GM18498 (cell line): ENCODE data around the gene CYP4V2.

Source experiments
- ATAC-seq: cut with Tn5 transposase; IDR thresholded peaks from one replicate; pipeline ENCODE4 v1.9.1; 2021; ENCODE audit warnings: mild to moderate bottlenecking, moderate library complexity; ENCODE audit not compliant: unreplicated experiment

Gene CYP4V2

DNA sequence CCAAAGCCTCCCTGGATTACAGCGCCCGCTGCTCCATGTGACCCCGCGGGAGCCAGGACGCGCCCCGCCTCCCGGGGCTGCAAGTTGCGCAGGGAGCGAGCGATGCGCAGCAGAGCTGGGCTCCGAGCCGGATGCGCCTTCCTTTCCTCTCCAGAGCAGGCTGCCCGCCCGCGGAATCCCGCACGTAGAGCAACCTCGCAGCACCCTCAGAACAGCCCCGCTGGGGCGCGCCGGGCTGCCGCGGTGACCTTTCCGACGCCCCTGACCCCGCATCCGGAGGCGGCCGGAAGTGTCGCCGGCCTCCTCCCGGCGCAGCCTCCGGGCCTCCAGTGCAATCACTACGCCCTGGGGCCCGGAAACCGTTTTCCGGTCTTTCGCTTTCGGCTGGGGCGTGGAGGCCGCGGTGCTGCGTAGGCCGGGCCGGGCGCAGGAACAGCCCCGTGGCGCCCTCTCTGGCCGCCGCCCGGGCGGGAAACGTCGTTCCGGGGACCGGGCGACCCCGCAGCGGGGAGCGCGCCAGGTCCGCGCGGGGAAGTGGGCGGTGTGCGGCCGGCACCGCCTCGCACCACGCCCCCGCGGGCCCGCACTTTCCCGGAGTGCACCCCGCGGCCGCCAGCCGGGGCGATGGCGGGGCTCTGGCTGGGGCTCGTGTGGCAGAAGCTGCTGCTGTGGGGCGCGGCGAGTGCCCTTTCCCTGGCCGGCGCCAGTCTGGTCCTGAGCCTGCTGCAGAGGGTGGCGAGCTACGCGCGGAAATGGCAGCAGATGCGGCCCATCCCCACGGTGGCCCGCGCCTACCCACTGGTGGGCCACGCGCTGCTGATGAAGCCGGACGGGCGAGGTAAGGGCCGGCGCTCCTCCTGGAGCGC is at the start of gene CYP4V2:
Gene CYP4V2 (plus strand): TSS at position 368 of the 866 bp plus-strand sequence. CDS start 257 bp downstream, at position 625.
- peak; percentile 88 for ATAC-seq

DNA sequence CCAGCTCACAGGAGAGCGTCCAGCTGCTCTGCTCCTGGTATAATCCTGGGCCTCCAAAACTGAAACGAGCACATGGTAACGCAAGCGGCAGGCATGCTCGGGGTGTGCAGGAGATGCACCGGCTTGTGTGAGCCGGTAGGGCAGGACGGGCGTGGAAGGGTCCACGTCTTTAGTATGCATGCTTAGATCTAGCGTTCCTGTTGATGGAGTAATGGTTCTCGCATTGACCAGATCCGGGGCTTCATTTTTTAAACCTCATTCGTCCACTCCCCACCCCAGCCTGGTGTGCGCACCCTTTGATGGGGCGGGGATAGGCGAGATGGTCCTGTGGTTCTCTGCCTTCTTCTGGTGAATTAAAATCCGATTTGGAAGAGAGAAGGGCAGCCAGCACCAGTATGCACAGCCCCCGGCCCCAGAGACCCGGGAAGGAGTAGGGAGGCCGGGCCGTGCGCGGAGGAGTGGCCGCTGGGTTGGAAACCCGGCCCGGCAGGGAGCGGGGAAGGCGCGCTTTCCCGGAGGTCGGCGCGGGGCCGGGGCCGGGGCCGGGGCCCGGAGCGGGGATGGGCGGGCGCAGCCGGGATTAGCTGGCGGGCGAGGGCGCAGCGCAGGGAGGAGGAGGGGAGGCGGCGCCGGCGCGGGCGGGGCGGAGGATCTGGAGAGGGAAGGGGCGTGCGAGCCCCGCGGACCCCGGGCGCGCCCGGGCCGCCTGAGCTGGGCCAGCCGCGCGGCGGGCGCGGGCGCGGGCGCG is 47.0 kb upstream of the CYP4V2 start:
- peak; percentile 43 for ATAC-seq

DNA sequence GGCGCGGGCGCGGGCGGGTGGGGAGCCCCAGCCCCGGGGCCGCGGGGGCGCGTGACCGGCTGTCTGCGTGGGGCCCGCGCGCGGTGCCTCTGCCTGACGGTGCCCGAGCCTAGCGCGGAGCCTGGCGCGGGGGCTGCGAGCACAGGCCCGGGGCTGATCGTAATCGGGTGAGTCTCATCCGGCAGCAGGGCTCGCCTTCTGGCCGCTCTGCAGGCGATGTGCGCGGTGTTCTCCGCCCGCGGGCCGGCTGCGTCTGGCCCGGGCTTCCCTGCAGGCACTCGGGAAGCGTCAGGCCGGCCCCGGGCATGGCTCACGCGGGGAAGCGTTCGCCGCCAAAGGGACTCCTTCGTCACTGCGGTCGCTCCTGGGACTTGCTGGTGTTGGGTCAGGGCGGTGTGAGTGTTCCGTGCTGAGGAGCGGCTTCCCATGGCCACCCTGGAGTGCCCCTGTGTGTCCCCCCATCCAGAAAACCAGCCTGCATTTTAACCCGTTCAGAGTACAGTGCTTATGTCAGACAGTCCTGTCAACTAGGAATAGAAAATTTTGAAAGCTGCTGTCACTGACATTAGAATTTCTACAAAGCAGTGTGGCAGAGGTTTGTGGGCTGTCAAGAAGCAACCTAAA is 46.3 kb upstream of the CYP4V2 start:
- ATAC-seq, result peak; percentile 47

DNA sequence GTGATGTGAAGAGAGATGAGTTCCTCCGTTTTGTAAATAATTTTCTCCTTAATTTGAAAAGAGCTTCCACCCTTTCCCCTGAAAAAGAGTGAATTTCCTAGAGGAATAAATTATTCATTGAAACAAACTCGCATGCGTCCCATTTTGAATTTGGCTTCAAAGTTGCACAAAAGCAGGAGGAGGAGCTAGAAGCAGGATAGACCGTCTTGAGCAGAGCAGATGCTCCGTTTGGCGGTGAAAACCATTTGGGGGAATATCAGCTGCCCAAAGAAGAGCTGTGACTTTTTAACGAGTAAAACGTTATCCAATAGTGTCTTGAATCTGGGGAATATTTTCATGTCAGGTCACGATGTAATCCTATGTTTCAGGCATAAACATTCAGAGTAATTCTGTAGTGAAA is 44.9 kb upstream of the CYP4V2 start:
- no peak for ATAC-seq

DNA sequence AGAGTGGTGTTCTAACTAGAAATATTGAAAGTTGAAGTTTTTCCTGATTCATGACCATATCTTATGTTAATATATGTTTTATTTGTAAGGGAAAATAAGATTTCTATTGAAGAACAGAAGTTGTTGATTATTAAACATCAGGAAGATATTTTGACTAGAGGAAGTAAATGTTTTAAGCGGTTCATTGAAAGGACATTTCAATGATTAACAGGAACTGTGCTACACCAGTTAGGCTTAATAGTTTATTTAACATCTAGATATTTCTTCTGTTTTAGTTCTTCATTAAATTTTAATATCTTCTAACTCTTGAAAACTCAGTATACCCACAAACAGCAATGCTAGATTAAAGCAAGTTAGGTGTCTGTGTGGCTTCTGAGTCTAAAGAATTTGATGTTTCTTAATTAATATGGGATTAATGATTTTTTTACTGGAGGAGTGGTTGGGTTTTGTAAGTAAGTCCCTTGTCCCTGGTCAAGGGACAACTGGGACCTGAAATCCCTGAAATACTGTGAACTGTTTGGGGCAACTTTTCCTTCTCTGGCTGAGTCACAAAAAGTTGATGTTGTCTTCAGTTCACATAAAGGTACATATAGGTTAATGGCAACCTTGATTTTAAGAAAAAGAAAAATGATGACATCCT is 42.9 kb upstream of the CYP4V2 start:
- ATAC-seq, result no peak

DNA sequence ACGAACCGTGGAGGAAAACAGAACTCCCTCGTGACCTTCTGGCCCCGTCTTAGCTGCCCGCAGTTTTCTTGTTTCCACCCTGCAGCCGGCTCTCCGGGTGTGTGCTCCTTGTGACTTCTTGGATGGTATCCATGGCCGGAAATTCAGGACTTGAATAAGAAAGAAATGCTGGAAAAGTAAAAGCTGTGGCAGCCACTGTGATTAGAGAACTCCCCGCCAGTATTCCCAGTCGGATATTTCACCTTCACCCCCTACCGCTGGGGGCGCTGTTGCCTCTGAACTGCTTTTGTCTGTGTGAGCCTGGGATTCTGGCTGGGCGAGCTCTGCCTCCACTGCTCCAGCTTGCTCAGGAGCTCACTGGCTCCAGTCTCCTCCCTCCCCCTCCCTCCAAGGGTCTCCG is 41.5 kb upstream of the CYP4V2 start:
- no peak for ATAC-seq

DNA sequence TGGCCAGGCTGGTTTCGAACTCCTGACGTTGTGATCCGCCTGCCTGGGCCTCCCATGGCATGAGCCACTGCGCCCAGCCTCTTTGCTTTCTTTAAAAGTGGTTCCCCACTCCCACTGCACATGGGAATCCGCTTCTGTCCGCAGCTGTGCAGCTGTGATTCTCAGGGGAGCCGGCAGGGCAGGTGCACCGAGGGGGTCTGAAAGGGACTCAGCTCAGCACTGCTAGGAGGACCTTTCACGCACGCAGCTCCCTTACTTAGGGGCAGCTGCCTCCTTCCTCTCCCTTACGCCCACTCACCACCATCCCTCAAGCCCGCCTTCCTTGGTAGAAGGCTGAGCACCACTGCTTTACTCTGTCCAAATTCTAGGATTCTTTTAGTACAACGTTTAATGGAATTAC is 40.4 kb upstream of the CYP4V2 start:
- ATAC-seq, result no peak

DNA sequence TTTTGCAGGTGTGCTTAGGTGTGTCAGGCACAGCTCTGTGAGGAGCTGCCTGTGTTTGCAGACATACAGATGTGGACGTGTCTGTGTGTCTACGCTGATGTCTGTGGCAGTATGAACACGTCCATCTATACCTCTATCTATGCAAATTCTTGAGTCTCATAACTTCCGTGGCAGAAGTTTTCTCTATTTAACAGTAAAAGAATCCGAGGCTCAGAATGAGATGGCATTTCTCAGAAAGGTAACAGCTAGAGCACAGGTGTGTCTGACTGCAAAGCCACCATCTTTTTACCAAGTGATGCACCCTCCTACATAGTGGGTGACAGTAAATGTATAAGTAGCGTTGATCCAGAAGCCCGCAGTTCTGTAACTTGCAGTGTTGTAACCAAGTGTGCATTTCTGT is 39.9 kb upstream of the CYP4V2 start:
- ATAC-seq, result no peak

DNA sequence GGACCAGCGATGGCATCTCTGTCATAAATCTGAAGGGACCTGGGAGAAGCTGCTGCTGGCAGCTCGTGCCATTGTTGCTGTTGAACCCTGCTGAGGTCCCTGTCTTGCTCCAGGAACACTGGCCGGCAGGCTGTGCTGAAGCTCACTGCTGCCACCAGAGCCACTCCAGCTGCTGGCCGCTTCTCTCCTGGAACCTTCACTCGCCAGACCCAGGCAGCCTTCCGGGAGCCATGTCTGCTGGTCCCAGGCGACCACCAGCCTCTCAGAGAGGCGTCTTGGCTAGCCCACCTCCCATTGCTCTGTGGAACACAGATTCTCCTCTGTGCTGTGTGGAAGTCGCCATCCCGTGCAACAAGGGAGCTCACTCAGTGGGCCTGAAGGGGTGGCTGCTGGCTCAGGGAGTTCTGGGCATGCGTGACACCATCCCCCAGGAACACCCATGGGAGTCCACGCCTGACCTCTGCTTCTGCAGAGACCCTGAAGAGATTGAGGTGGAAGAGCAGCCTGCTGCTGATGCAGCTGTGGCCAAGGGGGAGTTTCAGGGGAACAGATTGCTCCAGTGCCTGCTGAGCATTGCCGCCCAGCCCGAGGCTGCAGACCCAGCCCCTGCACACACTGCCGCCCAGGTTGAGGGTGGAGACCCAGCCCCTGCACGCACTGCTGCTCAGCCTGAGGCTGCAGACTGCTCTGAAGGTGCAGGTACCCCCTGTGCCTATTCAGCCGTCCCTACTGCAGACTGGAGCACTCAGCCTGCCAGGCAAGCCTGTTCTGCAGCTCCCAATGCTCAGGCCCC is 33.1 kb upstream of the CYP4V2 start:
- no peak for ATAC-seq

DNA sequence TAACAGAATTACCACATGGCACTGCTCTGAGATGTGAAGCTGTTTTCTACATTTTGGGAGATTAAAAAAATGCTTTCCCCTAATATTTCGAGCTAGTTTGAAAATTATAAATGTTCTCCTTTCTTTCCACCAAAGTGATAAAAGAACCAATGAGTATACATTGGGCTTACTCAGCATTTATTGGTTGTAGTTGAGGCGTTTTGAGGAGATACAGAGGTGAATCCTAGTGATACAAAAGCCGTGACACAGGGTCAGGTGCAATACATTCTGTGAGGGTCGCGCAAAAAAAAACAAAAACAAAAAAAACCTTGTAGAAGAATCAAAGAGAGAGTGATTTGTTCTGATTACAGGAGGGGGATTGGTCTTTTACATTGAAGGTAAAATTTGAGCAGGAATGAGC is 32.4 kb upstream of the CYP4V2 start:
- no peak for ATAC-seq

DNA sequence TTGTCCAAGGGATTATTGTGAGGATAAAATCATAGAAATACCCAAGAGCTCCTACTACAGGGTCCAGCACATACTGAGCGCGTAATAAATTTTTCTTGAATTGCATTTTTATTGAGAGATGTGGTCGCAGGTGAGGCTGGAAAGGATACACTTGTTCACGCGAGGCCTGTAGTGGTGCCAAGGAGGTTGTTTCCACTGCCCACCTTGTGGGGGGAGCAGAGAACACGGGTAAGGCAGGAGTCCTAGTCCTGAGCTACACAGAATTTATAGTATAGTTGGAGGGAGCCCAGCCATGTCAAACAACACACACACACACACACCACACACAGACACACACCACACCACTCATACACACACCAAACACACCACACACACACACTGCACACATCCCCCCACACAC is 31.8 kb upstream of the CYP4V2 start:
- ATAC-seq, result no peak

DNA sequence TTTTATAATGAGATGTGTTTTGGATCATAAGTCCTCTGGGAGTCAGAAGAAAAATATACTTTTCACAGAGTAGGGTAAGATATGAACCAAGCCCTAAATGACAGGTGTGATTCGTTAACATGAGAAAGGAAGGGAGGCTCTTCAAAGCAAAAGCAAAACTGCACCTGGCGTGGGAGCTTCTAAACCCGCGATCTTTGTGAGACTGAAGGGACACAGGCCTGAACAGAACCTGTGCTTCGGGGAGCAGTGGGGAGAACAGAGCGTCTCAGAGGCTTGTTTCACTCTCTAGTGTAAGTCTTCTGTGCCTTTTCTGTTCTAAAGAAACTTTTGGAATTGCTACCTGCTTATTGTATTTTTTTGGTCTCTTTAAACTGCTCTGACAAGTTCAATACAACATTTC is 30.2 kb upstream of the CYP4V2 start:
- ATAC-seq, result peak; percentile 98

DNA sequence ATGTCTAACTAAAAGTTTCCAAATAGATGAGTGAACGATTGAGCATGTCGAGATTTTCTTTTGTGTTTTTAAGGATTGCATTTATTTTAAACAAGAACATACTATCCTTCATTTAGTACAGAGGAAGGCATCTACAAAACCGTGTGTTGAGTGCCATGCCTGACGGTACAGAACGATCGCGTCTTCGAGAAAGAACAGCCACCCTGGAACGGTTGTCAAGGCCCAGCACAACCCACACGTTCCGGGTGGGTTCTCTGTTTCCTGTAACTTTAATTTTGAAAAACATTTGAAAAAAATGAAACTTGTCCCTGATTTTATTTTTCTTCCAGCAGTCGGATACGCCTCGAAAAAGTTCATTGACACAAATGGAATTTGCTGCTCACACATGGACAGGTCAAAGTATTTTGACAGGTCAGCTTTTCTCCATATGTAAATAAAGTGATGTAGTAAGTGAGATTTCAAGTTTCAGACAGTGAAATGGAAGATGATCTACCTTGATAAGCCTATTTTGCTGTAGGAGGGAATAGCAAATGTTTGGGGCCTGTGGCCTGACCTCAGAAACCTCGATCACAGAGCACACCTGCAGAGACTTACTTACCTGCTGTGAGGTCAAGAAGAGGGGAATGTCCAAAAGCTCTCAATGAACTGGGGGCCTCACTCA is 24.4 kb upstream of the CYP4V2 start:
- ATAC-seq, result no peak

DNA sequence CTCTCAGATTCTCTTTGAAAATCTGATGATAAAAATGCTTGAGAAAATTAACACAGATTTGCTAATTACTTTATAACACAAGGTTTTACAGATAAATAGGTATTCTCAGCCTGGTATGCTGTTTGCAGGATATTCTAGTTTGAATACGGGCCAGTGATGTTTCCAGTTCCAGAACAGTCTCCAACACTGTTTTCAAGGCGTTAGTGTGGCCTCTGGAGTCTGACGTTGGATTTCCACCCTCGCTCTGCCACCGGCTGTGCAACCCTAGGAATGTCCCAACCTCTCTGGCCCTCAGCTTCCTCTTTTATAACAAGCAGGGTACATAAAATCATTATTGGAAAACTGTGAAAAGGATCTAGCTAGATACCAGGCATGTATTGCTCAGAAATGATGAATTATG is 23.8 kb upstream of the CYP4V2 start:
- ATAC-seq, result no peak

DNA sequence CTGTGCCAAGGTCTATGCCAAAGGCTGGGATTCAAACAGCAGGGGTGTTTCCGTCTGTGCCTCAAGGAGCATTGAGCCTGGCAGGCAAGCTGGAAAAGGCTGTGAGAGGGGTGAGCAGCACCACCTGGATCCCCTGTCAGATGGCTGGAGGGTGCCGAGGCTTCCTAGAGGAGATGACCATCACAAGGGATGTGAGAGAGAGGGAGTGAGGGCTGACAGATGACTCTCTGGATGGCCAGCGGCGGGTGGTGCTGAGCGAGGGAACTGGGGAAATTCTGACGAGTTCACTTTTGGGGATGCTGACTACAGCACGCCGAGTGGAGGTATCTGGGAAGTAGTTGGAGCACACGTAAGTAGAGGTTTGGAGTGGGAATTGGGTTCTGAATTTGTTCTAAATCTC is 22.6 kb upstream of the CYP4V2 start:
- ATAC-seq, result no peak

DNA sequence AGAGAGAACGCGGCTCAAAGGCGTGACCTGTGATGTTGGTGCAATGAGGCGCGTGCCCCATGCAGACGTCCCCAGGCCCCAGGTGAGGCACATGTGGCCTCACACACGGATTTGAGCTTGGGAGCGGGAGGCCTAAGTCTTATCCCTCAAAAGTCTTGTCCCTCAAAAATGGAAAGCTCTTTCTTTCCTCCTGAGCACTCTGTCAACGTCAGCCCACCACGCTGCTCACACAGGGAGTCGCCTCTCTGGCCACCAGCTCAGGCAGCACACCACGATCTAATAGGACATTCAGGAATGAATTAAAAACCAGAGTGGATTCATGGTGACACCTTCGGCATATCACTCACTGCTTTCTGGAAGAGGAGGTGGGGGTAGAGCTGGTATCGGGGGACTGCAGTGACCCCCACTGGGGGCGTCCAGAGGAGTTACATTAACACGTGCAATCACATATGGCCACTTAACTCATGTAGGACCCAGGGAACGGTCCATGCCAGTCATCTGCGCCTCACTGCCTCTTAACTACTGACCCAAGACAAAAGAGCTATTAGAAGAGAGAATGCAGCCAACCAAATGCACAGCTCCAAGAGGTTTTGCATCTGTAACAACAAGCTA is 21.9 kb upstream of the CYP4V2 start:
- no peak for ATAC-seq

DNA sequence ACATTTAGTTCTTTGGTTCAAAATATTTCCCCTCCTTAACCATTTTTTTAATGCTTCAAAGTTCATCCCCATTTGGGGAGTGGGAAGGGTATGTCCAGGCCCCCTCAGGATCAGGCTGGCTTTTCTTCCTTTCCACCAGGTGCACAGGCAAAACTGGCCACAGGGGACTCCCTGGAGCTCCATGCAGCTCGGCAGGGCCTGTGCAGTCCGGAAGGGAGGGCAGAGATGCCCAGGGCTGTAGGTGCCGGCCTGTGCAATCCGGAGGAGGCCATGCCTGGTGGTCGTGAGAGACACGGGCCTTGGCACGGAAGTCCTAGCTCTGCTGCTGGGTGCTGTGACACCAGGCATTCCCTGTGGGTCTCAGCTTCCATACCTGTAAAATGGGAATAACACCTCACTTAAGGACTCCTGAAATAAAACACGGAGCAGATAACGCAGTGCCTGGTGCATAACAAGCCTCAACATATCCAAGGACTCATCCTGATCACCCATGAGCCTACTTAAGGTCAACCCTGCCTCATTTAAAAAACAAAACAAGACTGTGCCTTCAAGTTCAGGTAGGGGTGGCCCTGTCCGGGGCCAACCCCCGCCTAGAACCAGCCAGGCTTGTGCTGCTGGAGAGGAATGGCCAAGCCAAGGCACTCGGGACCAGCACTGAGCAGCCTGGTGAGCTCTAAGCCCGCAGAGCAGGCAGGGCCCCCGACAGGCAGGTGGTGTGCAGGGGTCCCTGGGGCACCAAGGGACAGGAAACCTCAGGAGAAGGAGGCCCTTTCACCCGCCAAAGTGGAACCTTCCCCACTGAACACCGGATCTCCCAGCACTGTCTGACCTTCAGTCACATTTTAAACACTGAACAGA is 21.2 kb upstream of the CYP4V2 start:
- ATAC-seq, result no peak

DNA sequence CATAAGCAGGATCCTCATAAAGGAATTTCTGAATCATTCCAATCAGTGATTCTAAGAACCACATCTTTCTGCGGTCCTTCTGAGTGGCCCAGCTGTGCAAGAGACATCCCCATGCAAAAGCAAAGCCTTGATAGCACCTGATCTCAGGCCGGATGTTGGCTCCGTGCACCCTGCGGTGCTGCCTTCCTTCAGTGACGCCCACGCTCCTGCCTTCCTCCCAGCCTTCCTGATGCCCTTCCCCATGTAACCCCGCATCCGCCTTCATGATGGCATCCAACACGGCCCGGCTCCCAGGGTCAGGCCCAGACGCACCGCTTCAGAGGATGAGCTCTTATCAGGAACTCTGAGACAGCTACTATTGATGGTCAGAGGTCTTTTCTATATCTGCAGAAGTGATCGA is 20.4 kb upstream of the CYP4V2 start:
- ATAC-seq, result no peak

DNA sequence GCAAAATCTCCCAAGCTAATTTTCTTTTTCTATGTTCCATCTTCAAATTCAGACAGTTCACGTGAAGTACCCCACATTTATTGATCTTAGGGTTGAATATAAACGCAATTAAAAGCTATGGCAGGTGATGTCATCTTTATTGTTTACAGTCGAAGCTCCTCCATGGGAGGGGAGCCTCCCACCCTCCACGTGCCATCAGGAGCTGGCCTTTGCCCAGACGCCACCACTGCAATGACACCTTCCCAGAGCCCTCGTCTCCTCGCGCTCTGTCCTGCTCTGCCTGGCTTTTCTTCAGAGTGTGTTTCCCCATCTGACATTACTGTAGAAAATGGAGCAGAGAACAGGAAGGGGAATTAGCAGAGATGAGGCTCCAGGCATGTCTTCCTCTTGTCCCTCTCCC is 18.8 kb upstream of the CYP4V2 start:
- no peak for ATAC-seq
